ENCODE results near the gene PLCD3. TPM values are rescaled to one million over a fixed set of nuclear protein-coding genes. Genes with fewer than 3 reads are reported as not detected.

Gene PLCD3
- polyA plus RNA-seq, 1 donor from 2014 or later = 1.3 TPM

DNA sequence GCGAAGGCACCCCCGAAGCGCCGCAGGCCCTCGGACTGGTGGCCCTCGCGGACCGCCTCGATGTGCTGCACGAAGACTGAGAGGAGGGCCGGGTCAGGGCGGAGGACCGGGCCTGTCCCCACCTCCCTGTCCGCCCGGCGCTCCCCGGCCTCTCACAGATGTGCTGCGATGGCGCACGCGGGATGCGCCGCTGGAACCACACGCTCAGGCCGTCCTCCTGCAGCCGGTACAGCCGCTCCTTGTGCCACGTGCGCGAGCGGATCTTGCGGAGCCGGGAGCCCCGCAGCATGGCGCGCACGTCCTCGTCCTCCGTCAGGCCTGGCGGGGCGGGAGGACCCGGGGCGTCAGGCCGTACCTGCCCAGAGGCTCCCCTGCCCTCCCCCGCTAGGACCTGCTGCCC, 11.3 kb downstream of the PLCD3 start:
- Histone ChIP-seq H3K27me3 (ENCODE audit: insufficient read depth, low read depth, low read length) (no peaks in the 10 kb centered on the region), H3K4me3 (ENCODE audit: low read length) (no peak overlapping the region), H3K4me2 (ENCODE audit: low read length) (no peak overlapping the region), H3K9me3 (ENCODE audit: low read length) (no peaks in the 10 kb centered on the region), H2AFZ (ENCODE audit: low read depth, low read length) (no peak overlapping the region), H3F3A (ENCODE audit: insufficient read depth, low read length, poor library complexity, severe bottlenecking) (no peaks in the 10 kb centered on the region), H4K20me1 (ENCODE audit: insufficient read depth) (no peaks in the 10 kb centered on the region), H3K9me2 (ENCODE audit: insufficient read depth, low read length) (no peaks in the 10 kb centered on the region), H3K36me3 (ENCODE audit: insufficient read depth, low read length) (no peaks in the 10 kb centered on the region), H3K79me2 (replicated peaks; ENCODE audit: insufficient read depth, low read length) (no peaks in the 10 kb centered on the region), H3K9ac (ENCODE audit: low read length) (no peak overlapping the region), H3K27ac (ENCODE audit: low read length) (no peak overlapping the region)
- no peak for TF ChIP-seq TAF1 (IDR thresholded peaks at IDR 0.05; ENCODE audit: low read depth)
- TF ChIP-seq EZH2 (IDR thresholded peaks at IDR 0.05; ENCODE audit: borderline replicate concordance, insufficient read depth, low read length, poor library complexity, severe bottlenecking) = no peak
- no peak for TF ChIP-seq MXI1 (conservative IDR thresholded peaks at IDR 0.05; ENCODE audit: poor library complexity, severe bottlenecking)
- TF ChIP-seq, protein P1, sequence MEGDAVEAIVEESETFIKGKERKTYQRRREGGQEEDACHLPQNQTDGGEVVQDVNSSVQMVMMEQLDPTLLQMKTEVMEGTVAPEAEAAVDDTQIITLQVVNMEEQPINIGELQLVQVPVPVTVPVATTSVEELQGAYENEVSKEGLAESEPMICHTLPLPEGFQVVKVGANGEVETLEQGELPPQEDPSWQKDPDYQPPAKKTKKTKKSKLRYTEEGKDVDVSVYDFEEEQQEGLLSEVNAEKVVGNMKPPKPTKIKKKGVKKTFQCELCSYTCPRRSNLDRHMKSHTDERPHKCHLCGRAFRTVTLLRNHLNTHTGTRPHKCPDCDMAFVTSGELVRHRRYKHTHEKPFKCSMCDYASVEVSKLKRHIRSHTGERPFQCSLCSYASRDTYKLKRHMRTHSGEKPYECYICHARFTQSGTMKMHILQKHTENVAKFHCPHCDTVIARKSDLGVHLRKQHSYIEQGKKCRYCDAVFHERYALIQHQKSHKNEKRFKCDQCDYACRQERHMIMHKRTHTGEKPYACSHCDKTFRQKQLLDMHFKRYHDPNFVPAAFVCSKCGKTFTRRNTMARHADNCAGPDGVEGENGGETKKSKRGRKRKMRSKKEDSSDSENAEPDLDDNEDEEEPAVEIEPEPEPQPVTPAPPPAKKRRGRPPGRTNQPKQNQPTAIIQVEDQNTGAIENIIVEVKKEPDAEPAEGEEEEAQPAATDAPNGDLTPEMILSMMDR (IDR thresholded peaks at IDR 0.05; ENCODE audit: poor library complexity, severe bottlenecking) = no peak
- no peak for TF ChIP-seq SMC3 (conservative IDR thresholded peaks at IDR 0.05; ENCODE audit: poor library complexity)
- no peak for TF ChIP-seq EP300 (conservative IDR thresholded peaks at IDR 0.05; ENCODE audit: poor library complexity, severe bottlenecking)
- no peak for TF ChIP-seq RAD21 (conservative IDR thresholded peaks at IDR 0.05)
- no peak for TF ChIP-seq POLR2AphosphoS5 (IDR thresholded peaks at IDR 0.05)
- TF ChIP-seq, protein P2, sequence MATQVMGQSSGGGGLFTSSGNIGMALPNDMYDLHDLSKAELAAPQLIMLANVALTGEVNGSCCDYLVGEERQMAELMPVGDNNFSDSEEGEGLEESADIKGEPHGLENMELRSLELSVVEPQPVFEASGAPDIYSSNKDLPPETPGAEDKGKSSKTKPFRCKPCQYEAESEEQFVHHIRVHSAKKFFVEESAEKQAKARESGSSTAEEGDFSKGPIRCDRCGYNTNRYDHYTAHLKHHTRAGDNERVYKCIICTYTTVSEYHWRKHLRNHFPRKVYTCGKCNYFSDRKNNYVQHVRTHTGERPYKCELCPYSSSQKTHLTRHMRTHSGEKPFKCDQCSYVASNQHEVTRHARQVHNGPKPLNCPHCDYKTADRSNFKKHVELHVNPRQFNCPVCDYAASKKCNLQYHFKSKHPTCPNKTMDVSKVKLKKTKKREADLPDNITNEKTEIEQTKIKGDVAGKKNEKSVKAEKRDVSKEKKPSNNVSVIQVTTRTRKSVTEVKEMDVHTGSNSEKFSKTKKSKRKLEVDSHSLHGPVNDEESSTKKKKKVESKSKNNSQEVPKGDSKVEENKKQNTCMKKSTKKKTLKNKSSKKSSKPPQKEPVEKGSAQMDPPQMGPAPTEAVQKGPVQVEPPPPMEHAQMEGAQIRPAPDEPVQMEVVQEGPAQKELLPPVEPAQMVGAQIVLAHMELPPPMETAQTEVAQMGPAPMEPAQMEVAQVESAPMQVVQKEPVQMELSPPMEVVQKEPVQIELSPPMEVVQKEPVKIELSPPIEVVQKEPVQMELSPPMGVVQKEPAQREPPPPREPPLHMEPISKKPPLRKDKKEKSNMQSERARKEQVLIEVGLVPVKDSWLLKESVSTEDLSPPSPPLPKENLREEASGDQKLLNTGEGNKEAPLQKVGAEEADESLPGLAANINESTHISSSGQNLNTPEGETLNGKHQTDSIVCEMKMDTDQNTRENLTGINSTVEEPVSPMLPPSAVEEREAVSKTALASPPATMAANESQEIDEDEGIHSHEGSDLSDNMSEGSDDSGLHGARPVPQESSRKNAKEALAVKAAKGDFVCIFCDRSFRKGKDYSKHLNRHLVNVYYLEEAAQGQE (IDR thresholded peaks at IDR 0.05; ENCODE audit: borderline replicate concordance) = no peak

DNA sequence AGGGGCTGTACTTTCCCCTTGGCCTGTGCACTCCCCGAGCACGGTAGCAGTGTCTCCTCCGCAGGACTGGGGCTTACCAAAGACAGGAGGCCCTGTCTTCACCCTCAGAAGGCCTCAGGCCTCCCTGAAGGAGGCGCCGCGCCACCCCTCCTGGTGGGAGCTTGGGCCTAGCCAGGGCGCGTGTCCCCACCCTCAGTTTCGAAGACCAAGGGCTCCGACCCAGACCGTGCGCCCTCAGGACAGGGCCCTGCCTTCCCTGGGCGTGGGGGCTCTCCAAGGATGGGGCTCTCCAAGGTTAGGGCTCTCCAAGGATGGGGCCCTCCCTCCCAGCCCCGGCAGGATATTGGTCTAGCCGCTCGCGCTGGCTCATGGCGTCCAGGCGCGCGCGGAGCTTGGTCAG, 11.8 kb downstream of the PLCD3 start:
- H2AFZ ChIP-seq (ENCODE audit: low read depth, low read length) = no peak overlapping the region
- H3K9me3 ChIP-seq (ENCODE audit: low read length) = no peaks in the 10 kb centered on the region
- no peak overlapping the region for H3K27ac ChIP-seq (ENCODE audit: low read length)
- H3K4me3 ChIP-seq (ENCODE audit: low read length) = no peak overlapping the region
- no peak overlapping the region for H3K9ac ChIP-seq (ENCODE audit: low read length)
- H4K20me1 ChIP-seq (ENCODE audit: insufficient read depth) = no peaks in the 10 kb centered on the region
- no peak overlapping the region for H3K4me2 ChIP-seq (ENCODE audit: low read length)
- H3K9me2 ChIP-seq (ENCODE audit: insufficient read depth, low read length) = no peaks in the 10 kb centered on the region
- TF ChIP-seq TAF1 (IDR thresholded peaks at IDR 0.05; ENCODE audit: low read depth) = no peak
- TF ChIP-seq EZH2 (IDR thresholded peaks at IDR 0.05; ENCODE audit: borderline replicate concordance, insufficient read depth, low read length, poor library complexity, severe bottlenecking) = no peak
- no peak for TF ChIP-seq RAD21 (conservative IDR thresholded peaks at IDR 0.05)
- no peak for TF ChIP-seq EP300 (conservative IDR thresholded peaks at IDR 0.05; ENCODE audit: poor library complexity, severe bottlenecking)
- TF ChIP-seq POLR2AphosphoS5 (IDR thresholded peaks at IDR 0.05) = no peak
- TF ChIP-seq, protein P1 (IDR thresholded peaks at IDR 0.05; ENCODE audit: poor library complexity, severe bottlenecking) = no peak
- TF ChIP-seq, protein P2 (IDR thresholded peaks at IDR 0.05; ENCODE audit: borderline replicate concordance) = no peak
- no peak for TF ChIP-seq SMC3 (conservative IDR thresholded peaks at IDR 0.05; ENCODE audit: poor library complexity)
- TF ChIP-seq MXI1 (conservative IDR thresholded peaks at IDR 0.05; ENCODE audit: poor library complexity, severe bottlenecking) = no peak
- H3F3A ChIP-seq (ENCODE audit: insufficient read depth, low read length, poor library complexity, severe bottlenecking) = no peaks in the 10 kb centered on the region
- H3K27me3 ChIP-seq (ENCODE audit: insufficient read depth, low read depth, low read length) = no peaks in the 10 kb centered on the region
- H3K79me2 ChIP-seq (replicated peaks; ENCODE audit: insufficient read depth, low read length) = no peaks in the 10 kb centered on the region
- H3K36me3 ChIP-seq (ENCODE audit: insufficient read depth, low read length) = no peaks in the 10 kb centered on the region
